SH-SY5Y (cell line): ENCODE measurements around the gene STK4.

Experiments used
- GATA2 ChIP-seq: IDR thresholded peaks from 2 replicates; pipeline ENCODE4 v1.6.1; 2011; ENCODE audit warnings: mild to moderate bottlenecking, low read depth, low read length
- GATA3 ChIP-seq: IDR thresholded peaks from 2 replicates; pipeline ENCODE4 v1.6.1; 2011; ENCODE audit warnings: low read depth, mild to moderate bottlenecking, low read length, moderate library complexity

STK4 gene

GRCh38 chr20:45017857-45018256 is 51.5 kb downstream of the STK4 start:
- no peak for TF ChIP-seq GATA3
- no peak for TF ChIP-seq GATA2

- TF ChIP-seq GATA3 (no peak), GATA2 (no peak)
Observed at GRCh38 chr20:45019027-45019761, 52.9 kb downstream of the STK4 start.

GRCh38 chr20:45019762-45020123 is 53.4 kb downstream of the STK4 start:
- TF ChIP-seq GATA3, result no peak
- TF ChIP-seq GATA2, result no peak

- TF ChIP-seq GATA2 (no peak), GATA3 (no peak)
Observed at GRCh38 chr20:45020236-45020886, 54.0 kb downstream of the STK4 start.

- TF ChIP-seq GATA2 (no peak), GATA3 (no peak)
Observed at GRCh38 chr20:45021631-45022030, 55.3 kb downstream of the STK4 start.

GRCh38 chr20:45028424-45029136 is 62.3 kb downstream of the STK4 start:
- TF ChIP-seq GATA2, result no peak

- TF ChIP-seq GATA3 (no peak), GATA2 (no peak)
Observed at GRCh38 chr20:45029884-45030283, 63.6 kb downstream of the STK4 start.

GRCh38 chr20:45032276-45032675 is 66.0 kb downstream of the STK4 start:
- no peak for TF ChIP-seq GATA2

- TF ChIP-seq GATA3, result no peak
Observed at GRCh38 chr20:45032781-45033180, 66.5 kb downstream of the STK4 start.

GRCh38 chr20:45034436-45034835 is 68.1 kb downstream of the STK4 start:
- TF ChIP-seq GATA2 (no peak), GATA3 (no peak)

GRCh38 chr20:45036044-45036755 is 69.9 kb downstream of the STK4 start:
- TF ChIP-seq GATA3, result no peak
- no peak for TF ChIP-seq GATA2

GRCh38 chr20:45037050-45037449 is 70.7 kb downstream of the STK4 start:
- TF ChIP-seq GATA3 (no peak), GATA2 (no peak)

- TF ChIP-seq GATA3 (no peak), GATA2 (no peak)
Observed at GRCh38 chr20:45037635-45038034, 71.3 kb downstream of the STK4 start.

- TF ChIP-seq GATA3 (no peak), GATA2 (no peak)
Observed at GRCh38 chr20:45038745-45039474, 72.6 kb downstream of the STK4 start.
